ENCODE measurements around the gene SMPDL3B.
"Not testable (repeated sequence)": the region's sequence is repeated elsewhere in the genome, so short reads cannot be mapped to it uniquely, and the experiment has no call there.

The SMPDL3B gene

DNA sequence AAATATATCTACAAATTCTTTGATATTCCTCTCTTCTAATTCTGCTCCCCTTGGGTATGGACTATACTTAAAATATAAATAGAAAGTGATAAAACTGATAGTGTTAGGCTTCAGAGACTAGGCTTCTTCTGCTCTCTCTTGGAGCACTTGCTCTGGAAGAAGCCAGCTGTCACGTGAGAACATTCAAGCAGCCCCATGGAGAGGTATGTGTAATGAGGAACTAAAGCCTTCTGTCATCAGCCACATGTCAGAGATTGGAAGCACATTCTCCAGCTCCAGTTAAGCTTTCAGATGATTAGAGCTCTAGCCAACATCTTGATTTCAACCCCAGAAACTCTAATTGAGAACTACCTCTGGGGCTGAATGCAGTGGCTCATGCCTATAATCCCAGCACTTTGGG, 59.3 kb downstream of the SMPDL3B start:
- Histone ChIP-seq H3K36me3 (peaks cover 59 to 98% (median 79%) of the 10 kb centered on the region in 3 donors), H3K4me1 (no peaks in the 10 kb centered on the region), H3K4me3 (no peak overlapping the region), H3K27me3 (no peaks in the 10 kb centered on the region), H3K27ac (no peak overlapping the region), H3K9me3 (no peaks in the 10 kb centered on the region)
- TF ChIP-seq, protein P1, sequence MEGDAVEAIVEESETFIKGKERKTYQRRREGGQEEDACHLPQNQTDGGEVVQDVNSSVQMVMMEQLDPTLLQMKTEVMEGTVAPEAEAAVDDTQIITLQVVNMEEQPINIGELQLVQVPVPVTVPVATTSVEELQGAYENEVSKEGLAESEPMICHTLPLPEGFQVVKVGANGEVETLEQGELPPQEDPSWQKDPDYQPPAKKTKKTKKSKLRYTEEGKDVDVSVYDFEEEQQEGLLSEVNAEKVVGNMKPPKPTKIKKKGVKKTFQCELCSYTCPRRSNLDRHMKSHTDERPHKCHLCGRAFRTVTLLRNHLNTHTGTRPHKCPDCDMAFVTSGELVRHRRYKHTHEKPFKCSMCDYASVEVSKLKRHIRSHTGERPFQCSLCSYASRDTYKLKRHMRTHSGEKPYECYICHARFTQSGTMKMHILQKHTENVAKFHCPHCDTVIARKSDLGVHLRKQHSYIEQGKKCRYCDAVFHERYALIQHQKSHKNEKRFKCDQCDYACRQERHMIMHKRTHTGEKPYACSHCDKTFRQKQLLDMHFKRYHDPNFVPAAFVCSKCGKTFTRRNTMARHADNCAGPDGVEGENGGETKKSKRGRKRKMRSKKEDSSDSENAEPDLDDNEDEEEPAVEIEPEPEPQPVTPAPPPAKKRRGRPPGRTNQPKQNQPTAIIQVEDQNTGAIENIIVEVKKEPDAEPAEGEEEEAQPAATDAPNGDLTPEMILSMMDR (IDR thresholded peaks at IDR 0.05): no peak
- intact Hi-C loops (cut with DNase I; ENCODE audit: low total_unique reads): no loop called here
- DNase-seq: no peak

DNA sequence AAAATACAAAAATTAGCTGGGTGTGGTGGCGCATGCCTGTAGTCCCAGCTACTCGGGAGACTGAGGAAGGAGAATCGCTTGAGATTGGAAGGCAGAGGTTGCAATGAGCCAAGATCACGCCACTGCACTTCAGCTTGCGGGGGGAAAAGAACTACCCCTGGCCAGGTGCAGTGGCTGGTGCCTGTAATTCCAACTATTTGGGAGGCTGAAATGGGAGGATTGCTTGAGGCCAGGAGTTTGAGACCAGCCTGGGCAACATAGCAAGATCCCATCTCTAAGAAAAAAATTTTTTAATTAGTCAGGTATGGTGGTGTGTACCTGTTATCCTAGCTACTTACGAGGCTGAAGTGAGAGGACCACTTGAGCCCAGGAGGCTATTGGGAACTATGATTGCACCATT, 59.7 kb downstream of the SMPDL3B start:
- intact Hi-C loops (cut with DNase I; ENCODE audit: low total_unique reads); H3K4me1 ChIP-seq; H3K9me3 ChIP-seq; H3K4me3 ChIP-seq; H3K27me3 ChIP-seq; DNase-seq; H3K27ac ChIP-seq: not testable (repeated sequence)
- peaks cover 58 to 98% (median 79%) of the 10 kb centered on the region in 3 donors for H3K36me3 ChIP-seq

DNA sequence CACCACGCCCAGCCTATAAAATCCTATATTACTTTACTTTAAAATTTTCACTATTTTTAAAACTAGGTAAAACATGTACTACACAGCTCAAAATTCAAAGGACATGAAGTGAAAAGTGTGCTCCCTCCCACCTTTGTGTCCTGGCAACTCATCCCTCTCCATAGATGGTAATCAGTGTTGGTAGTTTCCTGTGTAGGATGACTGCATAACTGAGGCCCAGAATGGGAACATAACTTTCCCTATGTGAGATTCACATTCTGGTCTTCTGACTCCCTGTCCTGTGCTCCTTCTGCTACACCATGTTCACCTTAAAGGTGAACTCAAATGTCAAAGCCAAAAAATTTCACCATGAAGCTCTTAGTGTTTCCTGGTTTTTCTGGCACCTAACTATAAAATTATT, 64.3 kb downstream of the SMPDL3B start:
- intact Hi-C loops (cut with DNase I; ENCODE audit: low total_unique reads): no loop called here
- H3K36me3 ChIP-seq: peaks cover 76 to 89% (median 81%) of the 10 kb centered on the region in 3 donors
- no peak overlapping the region for H3K27ac ChIP-seq

DNA sequence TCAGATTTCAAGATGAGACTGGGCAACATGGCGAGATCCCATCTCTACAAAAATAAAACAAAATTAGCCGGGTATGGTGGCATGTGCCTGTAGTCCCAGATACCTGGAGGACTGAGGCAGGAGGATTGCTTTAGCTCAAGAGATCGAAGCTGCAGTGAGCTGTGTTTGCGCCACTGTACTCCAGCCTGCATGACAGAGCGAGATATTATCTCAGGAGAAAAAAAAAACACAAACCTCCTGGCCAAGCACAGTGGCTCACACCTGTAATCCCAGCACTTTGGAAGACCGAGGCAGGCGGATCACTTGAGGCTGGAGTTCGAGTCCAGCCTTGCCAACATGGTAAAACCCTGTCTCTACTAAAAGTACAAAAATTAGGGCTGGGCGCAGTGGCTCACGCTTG, 67.8 kb downstream of the SMPDL3B start:
- Histone ChIP-seq H3K36me3 (peaks cover 46 to 78% (median 73%) of the 10 kb centered on the region in 3 donors), H3K4me1 (no peaks in the 10 kb centered on the region), H3K9me3 (no peaks in the 10 kb centered on the region), H3K4me3 (no peak overlapping the region), H3K27me3 (no peaks in the 10 kb centered on the region), H3K27ac (no peak overlapping the region)
- intact Hi-C loops (cut with DNase I; ENCODE audit: low total_unique reads): no loop called here
- TF ChIP-seq, protein P1 (IDR thresholded peaks at IDR 0.05): no peak
- DNase-seq: no peak

More for the DNA sequence above, 64.3 kb downstream of the SMPDL3B start:
- no peaks in the 10 kb centered on the region for H3K9me3 ChIP-seq
- no peaks in the 10 kb centered on the region for H3K4me1 ChIP-seq
- H3K27me3 ChIP-seq: no peaks in the 10 kb centered on the region
- H3K4me3 ChIP-seq: no peak overlapping the region
- TF ChIP-seq, protein P1 (IDR thresholded peaks at IDR 0.05): no peak
- no peak for DNase-seq

DNA sequence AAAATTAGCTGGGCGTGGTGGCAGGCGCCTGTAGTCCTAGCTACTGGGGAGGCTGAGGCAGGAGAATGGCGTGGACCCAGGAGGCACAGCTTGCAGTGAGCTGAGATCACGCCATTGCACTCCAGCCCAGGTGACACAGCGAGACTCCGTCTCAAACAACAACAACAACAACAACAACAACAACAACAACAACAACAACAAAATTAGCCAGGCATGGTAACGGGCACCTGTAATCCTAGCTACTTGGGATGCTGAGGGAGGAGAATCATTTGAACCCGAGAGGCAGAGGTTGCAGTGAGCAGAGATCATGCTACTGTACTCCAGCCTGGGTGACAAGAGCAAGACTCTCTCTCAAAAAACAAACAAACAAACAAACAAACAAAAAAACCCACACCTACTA, 68.3 kb downstream of the SMPDL3B start:
- H3K4me3 ChIP-seq; intact Hi-C loops (cut with DNase I; ENCODE audit: low total_unique reads); DNase-seq; H3K27me3 ChIP-seq; H3K27ac ChIP-seq; H3K4me1 ChIP-seq; H3K9me3 ChIP-seq: not testable (repeated sequence)
- peaks cover 41 to 73% (median 70%) of the 10 kb centered on the region in 3 donors for H3K36me3 ChIP-seq
